ENCODE measurements around the gene TFF1.

DNA sequence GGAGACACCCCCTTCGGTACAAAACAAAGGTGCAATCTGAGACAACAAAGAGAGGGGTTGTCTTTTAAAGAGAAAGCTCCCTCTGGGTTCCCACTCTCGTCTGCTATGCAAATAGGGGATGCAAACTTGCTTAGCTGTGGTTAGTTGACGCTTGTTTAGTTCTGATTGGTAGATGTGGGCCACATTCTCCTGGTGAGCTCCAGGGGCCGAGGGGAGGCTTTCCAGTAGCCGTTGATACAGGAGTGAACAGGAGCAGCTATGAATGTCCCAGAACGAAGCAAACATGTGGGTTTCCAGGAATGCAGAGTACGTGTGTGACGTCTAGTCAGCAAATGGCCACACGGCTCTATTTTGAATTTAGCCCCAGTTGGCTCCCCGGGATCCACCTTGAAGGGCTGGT lies 30.3 kb downstream of the TFF1 start:
- TF ChIP-seq, protein P1, sequence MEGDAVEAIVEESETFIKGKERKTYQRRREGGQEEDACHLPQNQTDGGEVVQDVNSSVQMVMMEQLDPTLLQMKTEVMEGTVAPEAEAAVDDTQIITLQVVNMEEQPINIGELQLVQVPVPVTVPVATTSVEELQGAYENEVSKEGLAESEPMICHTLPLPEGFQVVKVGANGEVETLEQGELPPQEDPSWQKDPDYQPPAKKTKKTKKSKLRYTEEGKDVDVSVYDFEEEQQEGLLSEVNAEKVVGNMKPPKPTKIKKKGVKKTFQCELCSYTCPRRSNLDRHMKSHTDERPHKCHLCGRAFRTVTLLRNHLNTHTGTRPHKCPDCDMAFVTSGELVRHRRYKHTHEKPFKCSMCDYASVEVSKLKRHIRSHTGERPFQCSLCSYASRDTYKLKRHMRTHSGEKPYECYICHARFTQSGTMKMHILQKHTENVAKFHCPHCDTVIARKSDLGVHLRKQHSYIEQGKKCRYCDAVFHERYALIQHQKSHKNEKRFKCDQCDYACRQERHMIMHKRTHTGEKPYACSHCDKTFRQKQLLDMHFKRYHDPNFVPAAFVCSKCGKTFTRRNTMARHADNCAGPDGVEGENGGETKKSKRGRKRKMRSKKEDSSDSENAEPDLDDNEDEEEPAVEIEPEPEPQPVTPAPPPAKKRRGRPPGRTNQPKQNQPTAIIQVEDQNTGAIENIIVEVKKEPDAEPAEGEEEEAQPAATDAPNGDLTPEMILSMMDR (conservative IDR thresholded peaks at IDR 0.05; ENCODE audit: low read length) = no peak
- no peak for TF ChIP-seq EZH2phosphoT487 (IDR thresholded peaks at IDR 0.05; ENCODE audit: borderline replicate concordance)

Measured in Loucy (cell line).